IMR-90 (cell line): ENCODE measurements around the gene OR51A2. TPM values are rescaled to one million over a fixed set of nuclear protein-coding genes. Genes with fewer than 3 reads are reported as not detected.

ENCODE experiments used
- ATAC-seq: fragments of 200-7000 bp; cut with Tn5 transposase; 2 replicates; pipeline ENCODE4 v1.9.1; 2020; ENCODE audit warnings: low read depth, mild to moderate bottlenecking, moderate library complexity
- BruUV-seq: library from RNA; stranded (reverse); fragments of 400-500 nt; replicated peaks from 2 replicates; lab custom pipeline; 2021; lab: Mats Ljungman, UMichigan
- CTCF ChIA-PET: fragments of 300-600 bp; formaldehyde crosslinking; extraction: SDS; loops from one replicate; lab custom pipeline; 2021; ENCODE audit warnings: antibody characterized with exemption; lab: Yijun Ruan, JAX
- POLR2A ChIA-PET: fragments of 300-600 bp; sonication (Branson Sonifier 250); formaldehyde crosslinking; loops from one replicate; lab custom pipeline; 2022; ENCODE audit warnings: antibody characterized with exemption; ENCODE audit not compliant: unreplicated experiment; lab: Charles Lee
- DNase-seq: peaks from one replicate; pipeline ENCODE4 v3.0.0; 2013
- H2AFZ ChIP-seq: replicated peaks from 2 replicates; pipeline ENCODE3; 2013; ENCODE audit warnings: low read length, mild to moderate bottlenecking; ENCODE audit not compliant: poor library complexity
- H2AK5ac ChIP-seq: 2 replicates; pipeline ENCODE4 v1.6.1; 2013; ENCODE audit warnings: low read depth, low read length, inconsistent platforms
- H2AK9ac ChIP-seq: replicated peaks from 2 replicates; pipeline ENCODE3; 2013; ENCODE audit warnings: mild to moderate bottlenecking, low read depth, low read length, moderate library complexity; ENCODE audit not compliant: poor library complexity
- H2BK120ac ChIP-seq: 2 replicates; pipeline ENCODE4 v1.6.1; 2013; ENCODE audit warnings: low read depth, low read length, inconsistent platforms
- H2BK15ac ChIP-seq: 3 replicates; pipeline ENCODE4 v1.6.1; 2013; ENCODE audit warnings: low read depth, low read length, inconsistent platforms
- H2BK20ac ChIP-seq: 2 replicates; pipeline ENCODE4 v1.6.1; 2013; ENCODE audit warnings: low read depth, mild to moderate bottlenecking, inconsistent platforms, low read length, moderate library complexity
- H2BK5ac ChIP-seq: 2 replicates; pipeline ENCODE4 v1.6.1; 2013; ENCODE audit warnings: mild to moderate bottlenecking, low read depth, low read length, inconsistent platforms; ENCODE audit not compliant: poor library complexity, severe bottlenecking
- H3K14ac ChIP-seq: replicated peaks from 2 replicates; pipeline ENCODE4 v1.6.1; 2013; ENCODE audit warnings: low read depth, low read length, inconsistent platforms
- H3K18ac ChIP-seq: 2 replicates; pipeline ENCODE4 v1.6.1; 2013; ENCODE audit warnings: low read depth, low read length, control low read depth
- H3K23ac ChIP-seq: 2 replicates; pipeline ENCODE4 v1.6.1; 2013; ENCODE audit warnings: low read depth, low read length, inconsistent platforms
- H3K27ac ChIP-seq: 2 replicates; pipeline ENCODE4 v1.5.1; 2013; ENCODE audit warnings: mild to moderate bottlenecking, control low read depth, low read length; ENCODE audit not compliant: insufficient read depth
- H3K27me3 ChIP-seq: 2 replicates; pipeline ENCODE4 v1.6.1; 2013; ENCODE audit warnings: low read length; ENCODE audit not compliant: control insufficient read depth, insufficient read depth
- H3K36me3 ChIP-seq: 2 replicates; pipeline ENCODE4 v1.6.1; 2013; ENCODE audit warnings: low read length, mixed read lengths; ENCODE audit not compliant: control insufficient read depth, insufficient read depth
- H3K4ac ChIP-seq: 2 replicates; pipeline ENCODE4 v1.6.1; 2013; ENCODE audit warnings: low read depth, low read length, inconsistent platforms
- H3K4me1 ChIP-seq: 2 replicates; pipeline ENCODE4 v1.6.1; 2013; ENCODE audit warnings: low read length, mixed read lengths; ENCODE audit not compliant: control insufficient read depth, insufficient read depth
- H3K4me2 ChIP-seq: 2 replicates; pipeline ENCODE4 v1.6.1; 2013; ENCODE audit warnings: low read depth, mild to moderate bottlenecking, control low read depth, low read length, moderate library complexity
- H3K4me3 ChIP-seq: 2 replicates; pipeline ENCODE4 v1.5.1; 2013; ENCODE audit warnings: low read depth, mild to moderate bottlenecking, control low read depth, low read length, moderate library complexity; ENCODE audit not compliant: insufficient read depth
- H3K56ac ChIP-seq: 2 replicates; pipeline ENCODE4 v1.6.1; 2013; ENCODE audit warnings: low read length, inconsistent platforms; ENCODE audit not compliant: insufficient read depth; ENCODE audit errors: extremely low read depth
- H3K79me1 ChIP-seq, 2 experiments: 2 replicates each; pipeline ENCODE4 v1.6.1; 2013; ENCODE audit warnings: low read length in 2 of 2, inconsistent platforms in 1 of 2, low read depth in 1 of 2
- H3K9ac ChIP-seq: 2 replicates; pipeline ENCODE4 v1.6.1; 2013; ENCODE audit warnings: low read depth, low read length, control low read depth
- H3K9me1 ChIP-seq: 2 replicates; pipeline ENCODE4 v1.6.1; 2013; ENCODE audit warnings: low read length, inconsistent platforms; ENCODE audit not compliant: insufficient read depth
- H3K9me3 ChIP-seq: 2 replicates; pipeline ENCODE4 v1.6.1; 2013; ENCODE audit warnings: low read length; ENCODE audit not compliant: control insufficient read depth, insufficient read depth
- H4K20me1 ChIP-seq: 2 replicates; pipeline ENCODE4 v1.6.1; 2013; ENCODE audit warnings: low read length, inconsistent platforms; ENCODE audit not compliant: insufficient read depth
- H4K5ac ChIP-seq: 2 replicates; pipeline ENCODE4 v1.6.1; 2013; ENCODE audit warnings: mild to moderate bottlenecking, low read depth, low read length, control low read depth
- H4K8ac ChIP-seq, 2 experiments: 2 replicates each; pipeline ENCODE4 v1.6.1; 2013; ENCODE audit warnings: low read depth in 2 of 2, low read length in 2 of 2, control low read depth in 1 of 2, inconsistent platforms in 1 of 2
- H4K91ac ChIP-seq: 2 replicates; pipeline ENCODE4 v1.6.1; 2013; ENCODE audit warnings: low read depth, low read length, inconsistent platforms; ENCODE audit not compliant: insufficient read depth
- NFE2L2 ChIP-seq: fragments of 150-350 bp; IDR thresholded peaks from 2 replicates; pipeline ENCODE4 v1.6.1; 2016; ENCODE audit warnings: low read depth, mild to moderate bottlenecking, low read length
- RAD21 ChIP-seq: IDR thresholded peaks from 2 replicates; pipeline ENCODE4 v1.6.1; 2012; ENCODE audit warnings: low read length, improper control_type of control experiment
- WGBS, 2 experiments: methylation state at CpG; one replicate each; pipeline versions ENCODE4 v1.1.5 to v1.1.7; 2013; ENCODE audit warnings: missing lambda C conversion rate in 2 of 2; ENCODE audit not compliant: insufficient read length in 1 of 2; ENCODE audit errors: extremely low coverage in 2 of 2; 5-methylcytosine and 5-hydroxymethylcytosine counted together
- dilution Hi-C: fragments of 300-500 bp; cut with HindIII; formaldehyde crosslinking; loops from one replicate; pipeline ENCODE4 v1.14.3; 2018; ENCODE audit warnings: low sequenced_read_pairs; ENCODE audit not compliant: unreplicated experiment
- in situ Hi-C: fragments of 300-500 bp; cut with MboI; formaldehyde crosslinking; loops from 3 replicates; pipeline ENCODE4 v1.14.3; 2019; ENCODE audit warnings: low sequenced_read_pairs, inconsistent platforms, mixed read lengths
- intact Hi-C: fragments of 100-400 bp; cut with micrococcal nuclease; formaldehyde crosslinking; loops from 2 replicates; pipeline ENCODE4 v1.10.0; 2022
- polyA plus RNA-seq, 3 experiments: library from polyadenylated mRNA; depleted of rRNA; stranded (reverse); fragments of >200 nt; gene quantifications; 2 replicates each; pipeline ENCODE4 v1.2.3, GENCODE V29; 2012; ENCODE audit warnings: low replicate concordance in 1 of 3
- total RNA-seq: library from RNA; depleted of rRNA; stranded (reverse); fragments of >200 nt; gene quantifications from 2 replicates; pipeline ENCODE4 v1.2.3, GENCODE V29; 2012

OR51A2 gene
- total and polyA plus RNA-seq, 2 of the 4 experiments (the other 2 are of a cell fraction), result not detected

- no peak for ATAC-seq
- Histone ChIP-seq H4K5ac (no peak overlapping the region), H4K8ac (no peak overlapping the region), H3K4ac (no peak overlapping the region), H3K79me1 (no peaks in the 10 kb centered on the region), H3K4me3 (no peak overlapping the region), H3K4me2 (no peak overlapping the region), H3K9me3 (no peaks in the 10 kb centered on the region), H2AK9ac (no peak overlapping the region), H4K20me1 (no peaks in the 10 kb centered on the region), H2BK20ac (no peak overlapping the region), H2BK15ac (no peak overlapping the region), H3K9ac (no peak overlapping the region), H2AK5ac (no peak overlapping the region), H3K56ac (no peak overlapping the region), H3K23ac (no peak overlapping the region), H3K9me1 (no peaks in the 10 kb centered on the region), H3K18ac (no peak overlapping the region), H3K36me3 (no peaks in the 10 kb centered on the region), H2BK5ac (no peak overlapping the region), H3K4me1 (no peaks in the 10 kb centered on the region; the same call in 1 of the 2 replicates), H3K27me3 (peaks cover 2% of the 10 kb centered on the region; the same call in 1 of the 2 replicates), H2BK120ac (no peak overlapping the region), H3K27ac (no peak overlapping the region), H3K14ac (no peak overlapping the region), H2AFZ (no peak overlapping the region), H4K91ac (no peak overlapping the region)
- in situ Hi-C loops (no loop called here), dilution Hi-C loops (no loop called here), intact Hi-C loops (no loop called here)
- CTCF ChIA-PET, result no interaction called here
- POLR2A ChIA-PET, result no interaction called here
- DNase-seq, result no peak
- TF ChIP-seq NFE2L2, result peak; percentile 74
- TF ChIP-seq RAD21, result no peak
- no CpG with 5 or more reads among the region's 1 CpG for WGBS, 2 experiments
- no TSS peak for BruUV-seq
These were observed 33.2 kb downstream of the OR51A2 start for GRCh38 chr11:4922304-4922703.
